ENCODE data around the gene HIPK3. TPM values are rescaled to one million over a fixed set of nuclear protein-coding genes. Genes with fewer than 3 reads are reported as not detected.

The HIPK3 gene
- total and polyA plus RNA-seq, 9 of the 15 experiments (the other 6 are each of a cell fraction or from before 2014, with no cell fraction given), result 2.3 to 19.6 (median 7.5) TPM

- TF ChIP-seq TOE1 (IDR thresholded peaks at IDR 0.05; ENCODE audit: borderline replicate concordance) (no peak), TOE1 (CRISPR knock-in tag; IDR thresholded peaks at IDR 0.05; ENCODE audit: borderline replicate concordance, low read depth) (no peak), KAT2B (IDR thresholded peaks at IDR 0.05; ENCODE audit: low read depth, low read length) (no peak)
Measured at GRCh38 chr11:33272338-33273107, 15.3 kb downstream of the HIPK3 start (continued).

- in situ Hi-C loops (cut with MboI) (no loop called here), intact Hi-C loops (cut with micrococcal nuclease) (no loop called here)
- no peaks in the 10 kb centered on the region for H3K9me3 ChIP-seq (replicated peaks; ENCODE audit: control insufficient read depth, insufficient read depth, low read depth, low read length)
- H3K79me2 ChIP-seq (ENCODE audit: control insufficient read depth, insufficient read depth, low read length), result peaks cover 72% of the 10 kb centered on the region
- H3K4me3 ChIP-seq, result no peak overlapping the region
- no peak overlapping the region for H3K9ac ChIP-seq (ENCODE audit: insufficient read depth in 1 of 2, low read depth in 2 of 2, low read length in 2 of 2)
- H4K20me1 ChIP-seq (replicated peaks; ENCODE audit: control insufficient read depth, insufficient read depth, low read length), result no peaks in the 10 kb centered on the region
- ATAC-seq (no peak), DNase-seq (ENCODE audit: extremely low read depth in 1 of 4, low spot score in 3 of 4) (no peak), FAIRE-seq (no peak)
- no peak overlapping the region for H2AFZ ChIP-seq (ENCODE audit: low read depth, low read length)
- no TSS peak for BruUV-seq (replicated peaks)
- CTCF ChIA-PET (ENCODE audit: low intra/inter-chr PET ratio), result no interaction called here
- H3K27ac ChIP-seq (ENCODE audit: extremely low read depth, low read depth, low read length), result no peak overlapping the region
- no peaks in the 10 kb centered on the region for H3K4me1 ChIP-seq (replicated peaks in 1 of 2; ENCODE audit: control insufficient read depth in 2 of 2, insufficient read depth in 2 of 2, low read length in 2 of 2)
- no peak overlapping the region for H3K4me2 ChIP-seq (ENCODE audit: insufficient read depth, low read length)
- no peaks in the 10 kb centered on the region for H3K9me1 ChIP-seq (ENCODE audit: control insufficient read depth, insufficient read depth, low read length)
- no peaks in the 10 kb centered on the region for H3K36me3 ChIP-seq (ENCODE audit: control insufficient read depth, insufficient read depth, low read length)
- POLR2A ChIA-PET, result interaction anchor here (1.2 kb wide), 1 partner anchor 8 kb away, joined by 5 read pairs; no protein-coding TSS in a partner anchor
- H3K27me3 ChIP-seq (ENCODE audit: control insufficient read depth in 2 of 2, insufficient read depth in 2 of 2, low read length in 2 of 2), result no peaks in the 10 kb centered on the region
- TF ChIP-seq HDAC6 (IDR thresholded peaks at IDR 0.05; ENCODE audit: low read depth, low read length), result no peak
- TF ChIP-seq, protein P1, sequence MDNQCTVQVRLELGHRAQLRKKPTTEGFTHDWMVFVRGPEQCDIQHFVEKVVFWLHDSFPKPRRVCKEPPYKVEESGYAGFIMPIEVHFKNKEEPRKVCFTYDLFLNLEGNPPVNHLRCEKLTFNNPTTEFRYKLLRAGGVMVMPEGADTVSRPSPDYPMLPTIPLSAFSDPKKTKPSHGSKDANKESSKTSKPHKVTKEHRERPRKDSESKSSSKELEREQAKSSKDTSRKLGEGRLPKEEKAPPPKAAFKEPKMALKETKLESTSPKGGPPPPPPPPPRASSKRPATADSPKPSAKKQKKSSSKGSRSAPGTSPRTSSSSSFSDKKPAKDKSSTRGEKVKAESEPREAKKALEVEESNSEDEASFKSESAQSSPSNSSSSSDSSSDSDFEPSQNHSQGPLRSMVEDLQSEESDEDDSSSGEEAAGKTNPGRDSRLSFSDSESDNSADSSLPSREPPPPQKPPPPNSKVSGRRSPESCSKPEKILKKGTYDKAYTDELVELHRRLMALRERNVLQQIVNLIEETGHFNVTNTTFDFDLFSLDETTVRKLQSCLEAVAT (IDR thresholded peaks at IDR 0.05), result no peak
- no peak for TF ChIP-seq MTA3 (IDR thresholded peaks at IDR 0.05; ENCODE audit: borderline replicate concordance)
- no peak for TF ChIP-seq STAG1 (CRISPR knock-in tag; IDR thresholded peaks at IDR 0.05; ENCODE audit: borderline replicate concordance)
- no peak for TF ChIP-seq FIP1L1 (IDR thresholded peaks at IDR 0.05; ENCODE audit: low read depth, low read length, poor library complexity, severe bottlenecking)
- TF ChIP-seq ZNF584 (CRISPR knock-in tag; IDR thresholded peaks at IDR 0.05; ENCODE audit: low read depth), result no peak
- TF ChIP-seq RFX1 (IDR thresholded peaks at IDR 0.05), result no peak
- TF ChIP-seq PTTG1 (tag; IDR thresholded peaks at IDR 0.05; ENCODE audit: low read depth), result no peak
- no peak for TF ChIP-seq STAT5B (CRISPR knock-in tag; IDR thresholded peaks at IDR 0.05)
- TF ChIP-seq KAT7 (CRISPR knock-in tag; IDR thresholded peaks at IDR 0.05; ENCODE audit: borderline replicate concordance), result no peak
- TF ChIP-seq TCF3 (CRISPR knock-in tag; IDR thresholded peaks at IDR 0.05), result no peak
- TF ChIP-seq SMARCE1 (IDR thresholded peaks at IDR 0.05), result no peak
- no peak for TF ChIP-seq ZNF696 (CRISPR knock-in tag; conservative IDR thresholded peaks at IDR 0.05)
- TF ChIP-seq ZBTB26 (CRISPR knock-in tag; IDR thresholded peaks at IDR 0.05), result no peak
- TF ChIP-seq, protein P2, sequence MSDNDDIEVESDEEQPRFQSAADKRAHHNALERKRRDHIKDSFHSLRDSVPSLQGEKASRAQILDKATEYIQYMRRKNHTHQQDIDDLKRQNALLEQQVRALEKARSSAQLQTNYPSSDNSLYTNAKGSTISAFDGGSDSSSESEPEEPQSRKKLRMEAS (CRISPR knock-in tag; IDR thresholded peaks at IDR 0.05), result no peak
- no peak for TF ChIP-seq ZNF707 (CRISPR knock-in tag; conservative IDR thresholded peaks at IDR 0.05)
- TF ChIP-seq KLF13 (tag; IDR thresholded peaks at IDR 0.05; ENCODE audit: borderline replicate concordance, low read depth), result no peak
Measured at GRCh38 chr11:33273656-33274055, 16.5 kb downstream of the HIPK3 start.
